T-helper 17 cell (primary cell): ENCODE measurements around the gene ARHGAP20. TPM values are rescaled to one million over a fixed set of nuclear protein-coding genes. Genes with fewer than 3 reads are reported as not detected.

Experiments used
- ATAC-seq: fragments of 150-1000 bp; cut with Tn5 transposase; 2 replicates; pipeline ENCODE4 v1.10.0; 2021; ENCODE audit warnings: mild to moderate bottlenecking, moderate library complexity
- DNase-seq, 3 donors: peaks; one replicate each; pipeline versions ENCODE4 v3.0.0 to v3.0.0-alpha.2; 2020 to 2021
- H3K9me3 ChIP-seq: one replicate; pipeline ENCODE4 v1.7.0; 2013; ENCODE audit warnings: low read length, mild to moderate bottlenecking; ENCODE audit not compliant: control insufficient read depth, poor library complexity, severe bottlenecking
- H3K27ac Mint-ChIP-seq: one replicate; pipeline ENCODE4 v1.8.0; 2022; ENCODE audit warnings: mild to moderate bottlenecking, moderate library complexity, mixed read lengths
- H3K27me3 Mint-ChIP-seq: one replicate; pipeline ENCODE4 v1.8.0; 2022; ENCODE audit warnings: mixed read lengths
- H3K36me3 Mint-ChIP-seq: one replicate; pipeline ENCODE4 v1.8.0; 2022; ENCODE audit warnings: low read depth, mixed read lengths
- H3K4me1 Mint-ChIP-seq: one replicate; pipeline ENCODE4 v1.8.0; 2022; ENCODE audit warnings: mild to moderate bottlenecking, mixed read lengths
- H3K4me3 Mint-ChIP-seq: one replicate; pipeline ENCODE4 v1.8.0; 2022; ENCODE audit warnings: mild to moderate bottlenecking, moderate library complexity, mixed read lengths
- total RNA-seq, 4 donors: library from RNA in 2 of 4; stranded (reverse) in 2 of 4; gene quantifications; one replicate each; pipeline ENCODE4 v1.2.3 and lab custom pipeline; 2022 to 2026

The ARHGAP20 gene
- total RNA-seq, 2 donors from 2014 or later: 0.07 TPM; not detected in 1

DNA sequence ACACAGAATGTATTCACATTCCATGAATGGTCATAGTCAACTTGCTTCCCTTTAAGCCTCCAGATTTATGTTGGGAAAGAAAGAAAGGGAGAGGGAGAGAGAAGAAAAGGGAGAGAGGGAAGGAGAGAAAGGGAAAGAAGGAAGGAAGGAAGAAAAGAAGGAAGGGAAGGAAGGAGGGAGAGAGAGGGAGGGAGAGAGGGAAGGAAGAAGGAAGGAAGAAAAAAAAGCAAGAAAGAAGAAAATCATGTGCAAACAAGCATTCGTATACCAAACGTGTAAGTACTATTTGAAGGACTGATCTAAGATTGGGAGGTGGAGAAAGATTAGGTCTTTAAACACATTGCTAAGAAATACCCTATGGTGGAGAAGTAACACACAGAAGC is 23.9 kb upstream of the ARHGAP20 start:
- no peaks in the 10 kb centered on the region for H3K36me3 Mint-ChIP-seq
- DNase-seq: no peak
- no peaks in the 10 kb centered on the region for H3K9me3 ChIP-seq
- H3K27ac Mint-ChIP-seq: no peak overlapping the region
- ATAC-seq: no peak
- no peaks in the 10 kb centered on the region for H3K4me1 Mint-ChIP-seq
- peaks cover 13% of the 10 kb centered on the region for H3K27me3 Mint-ChIP-seq
- no peak overlapping the region for H3K4me3 Mint-ChIP-seq

DNA sequence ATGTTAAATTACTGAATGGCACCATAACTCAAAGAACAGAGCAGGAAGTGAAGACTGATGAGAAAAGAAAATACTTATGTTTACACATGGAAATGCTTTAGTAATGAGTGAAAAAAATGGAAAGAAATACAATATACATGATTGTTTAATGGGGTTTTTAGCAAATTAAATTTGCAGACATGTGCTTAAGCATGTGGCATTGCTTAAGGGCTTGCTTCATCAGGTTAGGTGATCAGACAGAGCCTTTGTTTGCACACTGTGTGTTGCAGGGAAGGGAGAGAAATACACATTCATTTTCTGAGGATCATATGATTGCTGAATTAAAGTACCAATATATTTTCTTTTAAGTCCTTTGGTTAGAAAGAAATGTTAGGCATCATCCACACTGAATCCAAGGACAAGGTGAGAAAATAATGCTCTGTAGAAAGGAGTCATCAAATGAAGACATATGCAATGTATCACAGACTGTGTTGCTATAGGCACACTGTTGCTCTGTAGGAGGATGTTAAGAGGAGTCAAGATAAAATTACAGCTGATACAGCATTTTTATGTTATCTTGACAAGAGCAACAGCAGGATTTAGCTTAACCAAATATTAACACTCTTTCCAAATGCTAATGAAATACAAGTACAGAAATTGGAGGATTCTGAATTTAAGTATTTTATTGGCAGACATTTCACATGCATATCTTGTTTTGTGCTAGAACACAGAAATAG is 23.4 kb upstream of the ARHGAP20 start:
- Mint-ChIP-seq H3K27ac (no peak overlapping the region), H3K36me3 (no peaks in the 10 kb centered on the region), H3K4me3 (no peak overlapping the region), H3K27me3 (peaks cover 13% of the 10 kb centered on the region), H3K4me1 (no peaks in the 10 kb centered on the region)
- no peaks in the 10 kb centered on the region for H3K9me3 ChIP-seq
- ATAC-seq: no peak
- no peak for DNase-seq

- peaks cover 13% of the 10 kb centered on the region for H3K27me3 Mint-ChIP-seq
- no peak overlapping the region for H3K27ac Mint-ChIP-seq
- no peaks in the 10 kb centered on the region for H3K9me3 ChIP-seq
- H3K36me3 Mint-ChIP-seq: no peaks in the 10 kb centered on the region
- H3K4me1 Mint-ChIP-seq: no peaks in the 10 kb centered on the region
- no peak for ATAC-seq
- no peak overlapping the region for H3K4me3 Mint-ChIP-seq
- DNase-seq: no peak
Observed at GRCh38 chr11:110734790-110735189, 22.6 kb upstream of the ARHGAP20 start.

DNA sequence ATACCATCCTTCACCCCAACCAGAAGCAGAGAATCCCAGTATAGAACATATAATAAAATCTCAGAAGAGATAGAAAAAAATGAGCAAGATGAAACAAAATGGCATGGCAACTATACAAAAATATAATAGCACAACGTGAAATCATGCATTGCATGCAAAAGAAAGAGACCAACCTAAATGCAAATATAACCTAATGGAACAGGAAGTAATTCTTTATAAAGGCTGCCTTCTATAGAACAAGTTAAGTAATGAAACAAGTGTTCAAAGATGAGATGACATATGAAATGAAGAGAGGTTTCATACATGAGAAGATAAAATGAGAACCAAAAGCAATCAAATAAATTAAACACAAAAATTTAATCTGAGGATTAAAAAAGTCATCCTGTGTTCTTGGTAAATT is 18.5 kb upstream of the ARHGAP20 start:
- Mint-ChIP-seq H3K4me1 (no peaks in the 10 kb centered on the region), H3K4me3 (no peak overlapping the region), H3K27me3 (peaks cover 13% of the 10 kb centered on the region), H3K27ac (no peak overlapping the region), H3K36me3 (no peaks in the 10 kb centered on the region)
- H3K9me3 ChIP-seq: no peaks in the 10 kb centered on the region
- DNase-seq (no peak), ATAC-seq (no peak)

DNA sequence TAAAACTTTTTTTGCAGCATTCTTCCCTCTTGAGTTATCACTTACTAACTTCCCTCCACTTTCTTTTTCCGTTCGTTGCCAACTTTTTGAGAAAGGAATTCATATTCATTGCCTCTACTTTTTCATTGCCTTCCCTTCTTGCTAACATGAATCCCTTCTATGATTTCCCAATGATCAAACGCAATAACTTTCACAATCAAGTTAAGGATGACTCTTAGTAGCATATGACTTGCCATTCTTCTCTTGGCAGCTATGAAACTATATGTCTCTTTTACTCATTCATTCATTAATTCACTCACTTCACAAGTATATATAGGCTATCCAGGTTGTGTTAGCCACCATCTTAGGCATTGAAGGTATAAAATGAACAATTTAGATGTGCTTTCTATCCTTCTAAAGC is 16.6 kb upstream of the ARHGAP20 start:
- no peaks in the 10 kb centered on the region for H3K36me3 Mint-ChIP-seq
- H3K4me3 Mint-ChIP-seq: no peak overlapping the region
- DNase-seq: no peak
- ATAC-seq: no peak
- no peaks in the 10 kb centered on the region for H3K9me3 ChIP-seq
- H3K27me3 Mint-ChIP-seq: no peaks in the 10 kb centered on the region
- no peaks in the 10 kb centered on the region for H3K4me1 Mint-ChIP-seq
- H3K27ac Mint-ChIP-seq: no peak overlapping the region

- H3K4me3 Mint-ChIP-seq: no peak overlapping the region
- no peaks in the 10 kb centered on the region for H3K4me1 Mint-ChIP-seq
- ATAC-seq: no peak
- DNase-seq: no peak
- no peaks in the 10 kb centered on the region for H3K36me3 Mint-ChIP-seq
- no peak overlapping the region for H3K27ac Mint-ChIP-seq
- no peaks in the 10 kb centered on the region for H3K27me3 Mint-ChIP-seq
- H3K9me3 ChIP-seq: no peaks in the 10 kb centered on the region
Observed at GRCh38 chr11:110728476-110728875, 16.2 kb upstream of the ARHGAP20 start.

DNA sequence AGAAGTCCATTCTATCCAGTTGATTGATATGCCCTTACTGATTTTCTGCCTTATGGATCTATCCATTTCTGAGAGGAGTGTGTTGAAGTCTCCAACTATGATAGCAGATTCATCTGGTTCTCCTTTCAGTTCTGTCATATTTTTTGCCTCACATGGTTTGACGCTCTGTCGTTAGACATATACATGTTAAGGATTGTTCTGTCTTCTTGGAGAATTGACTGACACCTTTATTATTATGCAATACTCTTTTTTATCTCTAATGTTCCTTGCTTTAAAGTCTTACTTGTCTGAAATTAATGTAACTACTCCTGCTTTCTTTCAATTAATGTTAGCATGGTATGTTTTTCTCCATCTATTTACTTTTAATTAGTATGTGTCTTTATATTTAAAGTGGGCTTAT is 12.1 kb upstream of the ARHGAP20 start:
- ATAC-seq (no peak), DNase-seq (no peak)
- no peaks in the 10 kb centered on the region for H3K27me3 Mint-ChIP-seq
- H3K36me3 Mint-ChIP-seq: no peaks in the 10 kb centered on the region
- no peaks in the 10 kb centered on the region for H3K4me1 Mint-ChIP-seq
- H3K4me3 Mint-ChIP-seq: no peak overlapping the region
- no peaks in the 10 kb centered on the region for H3K9me3 ChIP-seq
- no peak overlapping the region for H3K27ac Mint-ChIP-seq

GRCh38 chr11:110720431-110721275 is 8.4 kb upstream of the ARHGAP20 start:
- ATAC-seq (no peak), DNase-seq (no peak)
- Mint-ChIP-seq H3K27me3 (no peaks in the 10 kb centered on the region), H3K27ac (no peak overlapping the region), H3K4me3 (no peak overlapping the region), H3K4me1 (no peaks in the 10 kb centered on the region), H3K36me3 (no peaks in the 10 kb centered on the region)
- no peaks in the 10 kb centered on the region for H3K9me3 ChIP-seq

GRCh38 chr11:110716361-110716760 is 4.1 kb upstream of the ARHGAP20 start:
- Mint-ChIP-seq H3K27ac (no peak overlapping the region), H3K36me3 (no peaks in the 10 kb centered on the region), H3K4me1 (peaks cover 6% of the 10 kb centered on the region), H3K27me3 (peaks cover 29% of the 10 kb centered on the region), H3K4me3 (no peak overlapping the region)
- ATAC-seq (no peak), DNase-seq (no peak)
- H3K9me3 ChIP-seq: no peaks in the 10 kb centered on the region

- ATAC-seq: no peak
- H3K4me1 Mint-ChIP-seq: peaks cover 10% of the 10 kb centered on the region
- H3K9me3 ChIP-seq: no peaks in the 10 kb centered on the region
- H3K27me3 Mint-ChIP-seq: peaks cover 34% of the 10 kb centered on the region
- peaks cover 2% of the 10 kb centered on the region for H3K36me3 Mint-ChIP-seq
- H3K27ac Mint-ChIP-seq: no peak overlapping the region
- no peak for DNase-seq
- H3K4me3 Mint-ChIP-seq: no peak overlapping the region
Observed at GRCh38 chr11:110715541-110715940, 3.3 kb upstream of the ARHGAP20 start.

DNA sequence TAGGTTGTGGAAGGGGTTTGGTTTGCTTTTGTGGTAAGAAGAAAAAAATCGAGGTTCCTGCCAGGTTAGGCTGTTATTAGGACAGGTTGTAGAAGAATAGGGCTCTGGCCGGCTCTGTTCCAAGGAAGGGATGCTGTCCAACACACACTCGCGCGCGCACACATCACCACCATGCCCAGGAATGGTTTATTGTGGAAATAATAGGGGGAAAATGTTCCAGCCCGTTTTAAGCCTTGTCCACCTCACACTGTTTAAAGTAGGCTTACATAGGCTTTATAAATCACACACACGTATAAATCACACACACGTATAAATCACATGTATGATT is 1.2 kb upstream of the ARHGAP20 start:
- peak overlapping the region; percentile 67 for H3K4me3 Mint-ChIP-seq
- H3K4me1 Mint-ChIP-seq: peaks cover 11% of the 10 kb centered on the region
- ATAC-seq (no peak), DNase-seq (no peak)
- peaks cover 55% of the 10 kb centered on the region for H3K27me3 Mint-ChIP-seq
- no peak overlapping the region for H3K27ac Mint-ChIP-seq
- peaks cover 6% of the 10 kb centered on the region for H3K36me3 Mint-ChIP-seq
- H3K9me3 ChIP-seq: no peaks in the 10 kb centered on the region

DNA sequence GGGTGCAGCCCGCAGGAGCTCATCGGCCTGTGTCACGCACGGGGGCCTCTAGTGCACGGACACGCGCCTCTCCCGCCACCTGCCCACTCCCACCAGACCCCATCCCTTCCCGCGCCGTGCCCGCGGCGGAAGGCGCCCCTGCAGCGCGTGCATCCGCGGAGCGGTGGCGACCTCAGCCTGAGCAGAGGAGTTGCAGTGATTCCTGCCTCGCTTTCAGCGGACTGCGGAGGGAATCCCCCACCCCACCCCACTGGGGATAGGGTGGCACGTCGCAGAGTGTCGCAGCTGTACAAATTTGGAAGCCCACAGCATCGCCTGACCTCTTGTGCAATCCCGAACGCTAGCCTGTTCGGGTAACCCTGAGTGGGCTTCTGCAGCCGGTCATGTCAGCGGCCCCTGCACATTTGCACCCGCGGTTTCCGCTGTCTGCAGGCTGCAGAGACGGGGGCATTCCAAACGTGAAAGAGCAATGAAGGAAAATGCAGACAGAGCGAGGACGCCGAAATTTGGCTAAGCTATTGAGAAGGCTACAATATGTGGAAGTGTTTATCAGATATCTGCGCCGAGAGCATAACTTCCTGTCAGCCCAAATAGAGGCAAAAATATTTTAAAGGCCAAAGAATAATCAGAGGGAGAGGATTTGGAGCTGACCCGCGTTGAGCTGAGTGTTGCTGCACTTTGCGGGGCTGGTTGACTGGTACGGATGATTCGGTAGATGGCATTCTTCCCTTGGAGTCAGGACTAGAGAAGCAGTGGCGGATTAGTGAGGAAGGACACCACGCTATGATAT is 617 bp upstream of the ARHGAP20 start:
- peaks cover 11% of the 10 kb centered on the region for H3K4me1 Mint-ChIP-seq
- H3K4me3 Mint-ChIP-seq: peak overlapping the region; percentile 67
- no peaks in the 10 kb centered on the region for H3K9me3 ChIP-seq
- peak; percentile 47 for ATAC-seq
- peaks cover 8% of the 10 kb centered on the region for H3K36me3 Mint-ChIP-seq
- H3K27ac Mint-ChIP-seq: no peak overlapping the region
- H3K27me3 Mint-ChIP-seq: peaks cover 61% of the 10 kb centered on the region
- DNase-seq: no peak

- Mint-ChIP-seq H3K27me3 (peaks cover 68% of the 10 kb centered on the region), H3K4me1 (peaks cover 11% of the 10 kb centered on the region), H3K4me3 (peak overlapping the region; percentile 83), H3K36me3 (peaks cover 8% of the 10 kb centered on the region), H3K27ac (no peak overlapping the region)
- ATAC-seq (no peak), DNase-seq (no peak)
- H3K9me3 ChIP-seq: no peaks in the 10 kb centered on the region
Observed at GRCh38 chr11:110711448-110711775, 825 bp downstream of the ARHGAP20 start.
